Activated naive CD4-positive, alpha-beta T cell treated with anti-CD3 and anti-CD28 coated beads, Interleukin-2, amount 50 U/mL, for 24 hours (primary cell): ENCODE data around the gene TMEM184C.
A peak's percentile ranks its signal among the peaks of the same experiment; 100 is the strongest.

Experiments used
- H3K27ac Mint-ChIP-seq: one replicate; pipeline ENCODE4 v1.8.0; 2021; ENCODE audit warnings: mild to moderate bottlenecking, mixed read lengths
- H3K27me3 Mint-ChIP-seq: one replicate; pipeline ENCODE4 v1.8.0; 2021; ENCODE audit warnings: mixed read lengths
- H3K36me3 Mint-ChIP-seq: one replicate; pipeline ENCODE4 v1.8.0; 2021; ENCODE audit warnings: mixed read lengths
- H3K4me1 Mint-ChIP-seq: one replicate; pipeline ENCODE4 v1.8.0; 2021; ENCODE audit warnings: mixed read lengths
- H3K4me3 Mint-ChIP-seq: one replicate; pipeline ENCODE4 v1.8.0; 2021; ENCODE audit warnings: mild to moderate bottlenecking, mixed read lengths
- H3K9me3 Mint-ChIP-seq: one replicate; pipeline ENCODE4 v1.8.0; 2021; ENCODE audit warnings: mixed read lengths

The TMEM184C gene

GRCh38 chr4:147674496-147674895 lies 57.3 kb downstream of the TMEM184C start:
- H3K36me3 Mint-ChIP-seq = peaks cover 20% of the 10 kb centered on the region
- no peaks in the 10 kb centered on the region for H3K27me3 Mint-ChIP-seq
- no peak overlapping the region for H3K4me3 Mint-ChIP-seq
- no peaks in the 10 kb centered on the region for H3K4me1 Mint-ChIP-seq
- H3K9me3 Mint-ChIP-seq = no peaks in the 10 kb centered on the region
- no peak overlapping the region for H3K27ac Mint-ChIP-seq

DNA sequence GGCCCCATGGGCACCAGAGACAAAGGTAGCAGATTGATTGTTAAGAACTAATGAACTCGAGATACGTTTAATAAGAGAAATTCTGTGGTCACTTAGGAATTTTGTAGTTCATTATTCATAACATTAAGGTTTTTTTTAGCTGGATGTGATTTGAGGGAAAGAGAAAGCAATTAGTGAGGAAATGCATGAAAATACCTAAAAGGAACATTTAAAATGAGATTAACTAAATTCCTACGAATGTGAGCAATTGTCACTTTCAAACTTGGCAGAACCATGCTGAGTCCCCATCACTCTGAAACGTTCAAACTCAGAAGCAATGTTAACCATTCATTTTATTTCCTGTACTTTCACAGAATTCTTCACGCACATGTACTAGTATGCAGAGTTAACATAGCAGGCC lies 60.9 kb downstream of the TMEM184C start:
- peaks cover 11% of the 10 kb centered on the region for H3K36me3 Mint-ChIP-seq
- H3K9me3 Mint-ChIP-seq = no peaks in the 10 kb centered on the region
- no peak overlapping the region for H3K4me3 Mint-ChIP-seq
- peaks cover 27% of the 10 kb centered on the region for H3K4me1 Mint-ChIP-seq
- no peak overlapping the region for H3K27ac Mint-ChIP-seq
- no peaks in the 10 kb centered on the region for H3K27me3 Mint-ChIP-seq

GRCh38 chr4:147678796-147679549 lies 61.8 kb downstream of the TMEM184C start:
- Mint-ChIP-seq H3K27ac (no peak overlapping the region), H3K36me3 (peaks cover 11% of the 10 kb centered on the region), H3K4me3 (no peak overlapping the region), H3K9me3 (no peaks in the 10 kb centered on the region), H3K4me1 (peaks cover 29% of the 10 kb centered on the region), H3K27me3 (no peaks in the 10 kb centered on the region)

DNA sequence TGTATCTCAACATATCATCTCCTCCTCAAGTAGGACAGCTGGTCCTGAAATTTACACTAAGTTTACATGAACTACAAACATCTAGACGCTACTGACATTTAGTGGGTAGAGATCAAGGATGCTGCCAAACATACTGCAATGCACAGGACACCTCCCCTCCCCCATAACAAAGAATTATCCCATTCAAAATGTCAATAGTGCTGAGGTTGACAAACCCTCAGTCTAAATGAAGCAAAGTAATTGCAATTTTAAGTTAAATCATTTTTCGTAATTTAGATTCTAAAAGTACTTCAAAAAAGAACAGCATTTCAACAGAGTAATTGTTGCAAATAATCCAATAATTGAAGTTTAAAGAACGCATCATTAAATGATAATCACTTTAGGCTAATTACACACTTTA lies 65.6 kb downstream of the TMEM184C start:
- H3K9me3 Mint-ChIP-seq = no peaks in the 10 kb centered on the region
- peaks cover 6% of the 10 kb centered on the region for H3K36me3 Mint-ChIP-seq
- peak overlapping the region; percentile 91 for H3K4me3 Mint-ChIP-seq
- H3K4me1 Mint-ChIP-seq = peaks cover 39% of the 10 kb centered on the region
- peaks cover 2% of the 10 kb centered on the region for H3K27me3 Mint-ChIP-seq
- H3K27ac Mint-ChIP-seq = peak overlapping the region; percentile 89

DNA sequence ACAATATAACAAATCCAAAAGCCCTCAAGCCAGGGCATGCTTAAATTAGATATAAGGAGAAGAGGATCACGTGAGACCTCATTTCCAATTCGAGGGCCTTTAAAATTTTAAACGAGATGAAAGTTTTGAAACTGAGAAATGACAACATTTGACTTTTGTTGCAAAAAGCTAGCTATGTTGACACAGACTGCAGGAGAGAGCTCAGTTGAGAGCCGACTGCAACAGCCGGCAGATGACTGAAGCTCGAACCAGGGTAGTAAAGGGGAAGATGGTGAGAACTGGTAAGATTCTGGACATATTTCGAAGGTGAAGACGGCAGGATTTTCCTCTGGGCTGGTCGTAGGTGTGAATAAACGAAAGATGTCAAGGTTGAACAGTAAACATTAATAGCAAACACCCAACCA lies 66.0 kb downstream of the TMEM184C start:
- Mint-ChIP-seq H3K4me1 (peaks cover 39% of the 10 kb centered on the region), H3K9me3 (no peaks in the 10 kb centered on the region), H3K4me3 (peak overlapping the region; percentile 91), H3K27me3 (peaks cover 2% of the 10 kb centered on the region), H3K27ac (peak overlapping the region; percentile 89), H3K36me3 (peaks cover 6% of the 10 kb centered on the region)

DNA sequence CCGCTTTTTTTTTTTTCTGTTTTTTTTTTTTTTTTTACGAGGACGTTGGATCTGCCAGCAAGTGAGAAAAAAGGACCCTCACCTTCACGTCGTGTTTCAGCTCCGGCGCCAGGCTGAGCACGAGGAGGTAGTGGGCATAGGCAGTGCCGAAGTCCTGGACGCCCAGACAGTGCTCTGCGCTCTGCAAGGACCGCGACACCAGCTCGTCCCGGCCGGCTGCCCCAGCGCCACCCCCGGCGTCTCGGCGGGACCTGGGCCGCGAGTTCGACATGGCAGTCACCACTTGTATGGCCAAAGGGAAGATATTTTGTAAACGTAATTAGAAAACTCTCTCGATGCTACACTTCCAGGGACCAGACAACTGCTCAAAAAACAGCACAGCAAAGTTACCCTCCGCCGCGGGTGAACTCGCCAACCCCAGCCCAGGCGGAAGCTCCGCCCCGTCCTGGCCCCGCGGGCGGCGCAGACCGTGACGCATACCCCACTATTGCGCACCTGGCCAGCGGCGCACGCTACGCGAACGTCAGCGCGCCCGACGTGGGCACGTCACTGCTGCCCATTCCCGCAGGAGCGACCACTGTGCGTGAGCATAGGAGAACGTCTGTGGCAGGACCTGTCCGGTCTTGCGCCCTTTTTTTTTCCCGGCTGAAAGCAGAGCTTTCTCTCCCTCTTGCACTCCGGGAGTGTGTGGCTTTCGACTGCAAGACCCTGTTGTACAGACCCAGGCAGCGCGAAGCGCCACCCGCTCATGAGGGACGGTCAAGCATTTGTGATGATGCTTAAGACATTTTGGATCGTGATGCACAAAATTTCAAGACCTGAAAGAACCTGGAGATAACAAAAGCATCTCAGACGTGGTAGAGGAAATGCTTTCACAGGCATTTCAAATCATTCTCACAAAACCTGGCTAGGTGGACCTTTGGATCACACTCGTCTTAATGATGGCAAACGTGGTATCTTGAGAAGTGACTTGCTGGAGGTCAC lies 66.8 kb downstream of the TMEM184C start, which contains the start of gene PRMT9:
PRMT9 (minus strand) TSS at position 447 of the 984 bp plus-strand sequence; CDS start at position 271, 176 bp downstream.
- peak within 1 kb of the TSS; percentile 96 for H3K27ac Mint-ChIP-seq
- peaks cover 5% of the 10 kb centered on the region for H3K36me3 Mint-ChIP-seq
- peaks cover 2% of the 10 kb centered on the region for H3K27me3 Mint-ChIP-seq

GRCh38 chr4:147689067-147689466 lies 71.9 kb downstream of the TMEM184C start:
- Mint-ChIP-seq H3K4me3 (no peak overlapping the region), H3K27ac (no peak overlapping the region), H3K36me3 (peaks cover 2% of the 10 kb centered on the region), H3K27me3 (peaks cover 10% of the 10 kb centered on the region), H3K4me1 (peaks cover 10% of the 10 kb centered on the region), H3K9me3 (no peaks in the 10 kb centered on the region)

More for the DNA sequence above, 66.8 kb downstream of the TMEM184C start, which contains the start of gene PRMT9:
- Mint-ChIP-seq H3K4me1 (peaks cover 39% of the 10 kb centered on the region), H3K4me3 (peak within 1 kb of the TSS; percentile 91), H3K9me3 (no peaks in the 10 kb centered on the region)

GRCh38 chr4:147691820-147692219 lies 74.6 kb downstream of the TMEM184C start:
- Mint-ChIP-seq H3K27ac (no peak overlapping the region), H3K27me3 (peaks cover 9% of the 10 kb centered on the region), H3K9me3 (no peaks in the 10 kb centered on the region), H3K36me3 (peaks cover 2% of the 10 kb centered on the region), H3K4me1 (no peaks in the 10 kb centered on the region), H3K4me3 (no peak overlapping the region)

DNA sequence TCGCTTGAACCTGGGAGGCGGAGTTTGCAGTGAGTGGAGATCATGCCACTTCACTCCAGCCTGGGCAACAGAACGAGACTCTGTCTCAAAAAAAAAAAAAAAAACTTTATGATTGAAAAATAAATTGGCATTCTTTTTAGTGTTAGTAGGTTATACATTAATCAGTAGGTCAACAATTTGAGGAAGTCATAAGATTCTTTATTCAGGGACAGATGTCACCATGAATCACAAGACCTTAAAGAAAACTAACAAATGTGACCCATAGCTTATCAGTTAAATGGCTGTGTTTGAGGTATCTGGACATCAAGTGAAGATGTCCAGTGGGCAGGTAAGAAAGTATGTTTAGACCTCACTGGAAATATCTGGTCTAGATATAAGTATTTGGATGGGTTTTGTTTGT lies 76.0 kb downstream of the TMEM184C start:
- H3K27me3 Mint-ChIP-seq = peaks cover 9% of the 10 kb centered on the region
- no peaks in the 10 kb centered on the region for H3K9me3 Mint-ChIP-seq
- peaks cover 2% of the 10 kb centered on the region for H3K36me3 Mint-ChIP-seq
- no peaks in the 10 kb centered on the region for H3K4me1 Mint-ChIP-seq
- no peak overlapping the region for H3K27ac Mint-ChIP-seq
- H3K4me3 Mint-ChIP-seq = no peak overlapping the region

DNA sequence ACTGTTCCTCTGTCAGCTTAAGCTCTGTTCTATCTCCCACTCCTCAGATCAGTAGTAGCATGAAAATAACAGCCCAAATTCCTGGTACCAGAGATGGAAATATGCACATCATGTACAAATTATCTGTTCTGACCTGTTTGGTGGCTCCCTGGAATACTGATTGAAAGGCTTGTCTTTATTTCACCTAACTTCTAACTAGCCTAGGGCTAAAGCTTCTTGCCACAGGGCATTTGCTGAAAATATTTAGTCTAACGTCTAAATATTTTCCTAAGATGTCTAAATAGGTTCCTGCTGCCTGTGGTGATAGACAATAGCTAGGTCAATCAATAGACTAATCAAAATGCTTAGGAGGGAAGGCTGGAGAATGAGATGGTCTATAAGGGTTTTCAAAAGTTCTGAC lies 79.7 kb downstream of the TMEM184C start:
- Mint-ChIP-seq H3K36me3 (peaks cover 2% of the 10 kb centered on the region), H3K4me3 (no peak overlapping the region)

DNA sequence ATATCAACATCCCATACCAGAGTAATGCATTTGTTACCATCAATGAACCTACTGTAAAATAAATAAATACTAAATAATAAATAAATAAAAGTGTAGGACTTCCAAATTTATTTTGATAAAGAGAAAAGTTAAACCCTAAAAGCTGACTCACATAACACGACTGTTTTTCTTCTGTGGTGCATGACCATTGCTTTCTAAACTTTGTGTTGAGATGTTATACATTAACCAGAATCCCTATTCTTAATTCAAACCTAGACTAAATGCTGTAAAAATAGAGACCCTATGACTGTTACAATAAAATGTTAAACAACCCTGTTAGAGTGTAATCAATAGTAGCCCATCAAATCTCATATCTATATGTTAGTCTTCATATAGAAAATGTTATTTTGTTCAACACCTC lies 87.6 kb downstream of the TMEM184C start:
- H3K9me3 Mint-ChIP-seq = no peaks in the 10 kb centered on the region
- no peaks in the 10 kb centered on the region for H3K4me1 Mint-ChIP-seq
- no peak overlapping the region for H3K4me3 Mint-ChIP-seq
- no peaks in the 10 kb centered on the region for H3K36me3 Mint-ChIP-seq
- no peaks in the 10 kb centered on the region for H3K27me3 Mint-ChIP-seq
- no peak overlapping the region for H3K27ac Mint-ChIP-seq

More for the DNA sequence above, 79.7 kb downstream of the TMEM184C start:
- Mint-ChIP-seq H3K9me3 (no peaks in the 10 kb centered on the region), H3K4me1 (no peaks in the 10 kb centered on the region), H3K27ac (no peak overlapping the region), H3K27me3 (peaks cover 7% of the 10 kb centered on the region)

- no peaks in the 10 kb centered on the region for H3K4me1 Mint-ChIP-seq
Observed at GRCh38 chr4:147707892-147708672, 90.9 kb downstream of the TMEM184C start.

GRCh38 chr4:147709999-147710398 lies 92.8 kb downstream of the TMEM184C start:
- H3K4me3 Mint-ChIP-seq = no peak overlapping the region
- H3K9me3 Mint-ChIP-seq = no peaks in the 10 kb centered on the region
- no peaks in the 10 kb centered on the region for H3K4me1 Mint-ChIP-seq
- H3K36me3 Mint-ChIP-seq = no peaks in the 10 kb centered on the region
- H3K27me3 Mint-ChIP-seq = no peaks in the 10 kb centered on the region
- H3K27ac Mint-ChIP-seq = no peak overlapping the region

More at GRCh38 chr4:147707892-147708672, 90.9 kb downstream of the TMEM184C start:
- Mint-ChIP-seq H3K9me3 (no peaks in the 10 kb centered on the region), H3K4me3 (no peak overlapping the region), H3K36me3 (no peaks in the 10 kb centered on the region), H3K27ac (no peak overlapping the region), H3K27me3 (no peaks in the 10 kb centered on the region)

DNA sequence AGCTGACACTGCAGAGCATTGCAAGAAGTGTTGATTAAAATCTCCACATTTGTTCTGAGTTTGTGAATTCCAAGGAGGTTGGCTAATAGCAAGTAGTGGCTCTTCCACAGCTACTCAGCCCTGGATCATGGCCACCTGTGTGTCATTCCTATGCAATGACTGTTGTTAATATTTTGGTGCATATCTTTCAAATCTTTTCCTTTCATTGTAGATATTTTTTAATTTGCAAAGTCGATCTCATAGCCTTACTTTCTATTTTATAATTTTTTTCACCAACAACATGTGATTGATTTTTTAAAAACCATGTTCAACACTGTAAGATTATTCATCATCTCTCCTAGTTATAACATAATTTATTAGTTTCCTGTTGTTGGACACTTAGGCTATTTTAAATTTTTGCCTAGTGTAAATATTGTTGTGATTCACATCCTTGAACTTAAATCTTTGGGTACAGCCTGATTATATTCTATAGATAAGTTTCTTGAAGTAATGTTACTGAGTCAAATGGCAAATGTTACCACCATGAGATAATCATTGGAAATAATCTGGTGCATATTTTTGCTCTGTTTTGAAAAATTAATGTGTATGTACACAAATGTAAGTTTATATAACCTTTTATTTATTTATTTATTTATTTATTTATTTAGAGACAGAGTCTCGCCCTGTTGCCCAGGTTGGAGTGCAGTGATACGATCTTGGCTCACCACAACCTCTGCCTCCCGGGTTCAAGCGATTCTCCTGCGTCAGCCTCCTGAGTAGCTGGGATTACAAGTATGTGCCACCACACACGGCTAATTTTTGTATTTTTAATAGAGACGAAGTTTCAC lies 97.6 kb downstream of the TMEM184C start:
- Mint-ChIP-seq H3K27me3 (peaks cover 3% of the 10 kb centered on the region), H3K4me1 (no peaks in the 10 kb centered on the region), H3K27ac (no peak overlapping the region), H3K36me3 (no peaks in the 10 kb centered on the region), H3K9me3 (no peaks in the 10 kb centered on the region), H3K4me3 (no peak overlapping the region)
